Astrocyte of the cerebellum (primary cell): Measurements from ENCODE around the gene PSMC3IP.
A peak's percentile ranks its signal among the peaks of the same experiment; 100 is the strongest.
"Not testable (repeated sequence)": the region's sequence is repeated elsewhere in the genome, so short reads cannot be mapped to it uniquely, and the experiment has no call there.

Source experiments
- DNase-seq: peaks from one replicate; pipeline ENCODE4 v3.0.0-alpha.2; 2011; ENCODE audit warnings: low read depth
- H3K4me3 ChIP-seq: 2 replicates; pipeline ENCODE4 v1.5.1; 2011; ENCODE audit warnings: mild to moderate bottlenecking, low read depth, low read length, moderate library complexity
- in situ Hi-C: cut with HindIII; loops from 2 replicates; pipeline ENCODE4 v1.10.0; 2017; ENCODE audit warnings: low sequenced_read_pairs
- TF ChIP-seq, protein P1 (sequence below): IDR thresholded peaks from 2 replicates; pipeline ENCODE4 v1.5.1; 2012; ENCODE audit warnings: low read length, low read depth, moderate library complexity, mild to moderate bottlenecking; ENCODE audit errors: missing control alignments

The PSMC3IP gene

DNA sequence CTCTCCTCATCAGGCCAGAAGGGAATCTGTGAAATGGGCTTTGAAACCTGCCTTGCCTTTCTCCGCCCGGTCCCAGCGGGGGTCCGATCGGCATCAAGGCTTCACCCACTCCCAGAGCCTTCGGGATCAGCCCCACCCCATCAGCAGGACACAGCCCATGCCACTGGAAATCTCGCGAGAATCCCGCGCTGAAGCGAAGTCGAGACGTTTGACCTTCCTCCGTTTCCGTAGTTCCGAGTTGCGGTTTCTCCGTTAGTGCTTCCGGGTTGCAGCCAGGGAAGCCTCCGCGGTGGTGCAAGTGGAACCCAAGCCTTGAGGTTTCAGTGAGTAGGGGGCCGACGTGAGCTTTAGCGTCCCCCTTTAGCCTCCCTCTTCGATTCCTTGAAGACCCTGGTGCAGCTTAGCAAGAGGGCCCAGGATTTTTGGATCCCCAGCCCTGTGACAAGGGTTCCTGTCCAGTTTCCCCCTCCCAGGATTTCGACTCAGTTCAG is 15.6 kb downstream of the PSMC3IP start, which contains the start of gene COASY:
Gene COASY (plus strand): TSS at position 252 of the 491 bp plus-strand sequence. CDS start 475 bp downstream, outside the sequence.
- in situ Hi-C loops: no loop called here
- H3K4me3 ChIP-seq: peak within 1 kb of the TSS; percentile 68
- peak; percentile 94 for DNase-seq
- TF ChIP-seq, protein P1, sequence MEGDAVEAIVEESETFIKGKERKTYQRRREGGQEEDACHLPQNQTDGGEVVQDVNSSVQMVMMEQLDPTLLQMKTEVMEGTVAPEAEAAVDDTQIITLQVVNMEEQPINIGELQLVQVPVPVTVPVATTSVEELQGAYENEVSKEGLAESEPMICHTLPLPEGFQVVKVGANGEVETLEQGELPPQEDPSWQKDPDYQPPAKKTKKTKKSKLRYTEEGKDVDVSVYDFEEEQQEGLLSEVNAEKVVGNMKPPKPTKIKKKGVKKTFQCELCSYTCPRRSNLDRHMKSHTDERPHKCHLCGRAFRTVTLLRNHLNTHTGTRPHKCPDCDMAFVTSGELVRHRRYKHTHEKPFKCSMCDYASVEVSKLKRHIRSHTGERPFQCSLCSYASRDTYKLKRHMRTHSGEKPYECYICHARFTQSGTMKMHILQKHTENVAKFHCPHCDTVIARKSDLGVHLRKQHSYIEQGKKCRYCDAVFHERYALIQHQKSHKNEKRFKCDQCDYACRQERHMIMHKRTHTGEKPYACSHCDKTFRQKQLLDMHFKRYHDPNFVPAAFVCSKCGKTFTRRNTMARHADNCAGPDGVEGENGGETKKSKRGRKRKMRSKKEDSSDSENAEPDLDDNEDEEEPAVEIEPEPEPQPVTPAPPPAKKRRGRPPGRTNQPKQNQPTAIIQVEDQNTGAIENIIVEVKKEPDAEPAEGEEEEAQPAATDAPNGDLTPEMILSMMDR: no peak

DNA sequence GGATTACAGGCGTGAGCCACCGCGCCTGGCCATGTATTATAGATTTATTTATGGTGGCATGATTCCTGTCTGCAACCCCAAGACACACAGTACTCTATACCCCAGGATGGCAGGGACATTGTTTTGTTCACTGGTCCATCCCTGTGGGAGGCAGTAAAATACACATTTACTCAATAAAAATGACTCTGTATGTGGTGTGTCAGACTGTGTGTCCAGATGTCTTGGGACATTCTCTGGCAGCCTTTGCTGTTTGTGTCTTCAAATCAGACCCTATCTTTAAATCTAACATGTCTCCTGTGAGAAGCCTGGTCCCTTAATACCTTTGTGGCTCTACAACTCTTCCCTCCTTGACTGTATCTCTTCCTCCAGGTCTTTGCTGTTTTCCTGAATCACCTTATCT is 17.3 kb downstream of the PSMC3IP start:
- TF ChIP-seq, protein P1: no peak
- no peak overlapping the region for H3K4me3 ChIP-seq
- no peak for DNase-seq
- in situ Hi-C loops: no loop called here

GRCh38 chr17:42559075-42559474 is 18.5 kb downstream of the PSMC3IP start:
- DNase-seq: no peak
- in situ Hi-C loops: no loop called here
- H3K4me3 ChIP-seq: no peak overlapping the region
- TF ChIP-seq, protein P1: no peak

- DNase-seq, in situ Hi-C loops, H3K4me3 ChIP-seq: not testable (repeated sequence)
These were observed 21.4 kb downstream of the PSMC3IP start for GRCh38 chr17:42555961-42556617.

GRCh38 chr17:42555122-42555622 is 22.4 kb downstream of the PSMC3IP start:
- no peak for DNase-seq
- peak overlapping the region; percentile 75 for H3K4me3 ChIP-seq
- TF ChIP-seq, protein P1: no peak
- in situ Hi-C loops: no loop called here

- in situ Hi-C loops: no loop called here
- TF ChIP-seq, protein P1: no peak
- DNase-seq: no peak
- H3K4me3 ChIP-seq: peak overlapping the region; percentile 75
These were observed 23.0 kb downstream of the PSMC3IP start for GRCh38 chr17:42554250-42555121.
